IPS-NIHi7 (cell line): Measurements from ENCODE around the gene HSFX2.
"Not testable (repeated sequence)": the region's sequence is repeated elsewhere in the genome, so short reads cannot be mapped to it uniquely, and the experiment has no call there.

Experiments used
- DNase-seq: peaks from one replicate; pipeline ENCODE4 v3.0.0; 2012; ENCODE audit warnings: mixed read lengths; ENCODE audit errors: extremely low spot score

Gene HSFX2, protein sequence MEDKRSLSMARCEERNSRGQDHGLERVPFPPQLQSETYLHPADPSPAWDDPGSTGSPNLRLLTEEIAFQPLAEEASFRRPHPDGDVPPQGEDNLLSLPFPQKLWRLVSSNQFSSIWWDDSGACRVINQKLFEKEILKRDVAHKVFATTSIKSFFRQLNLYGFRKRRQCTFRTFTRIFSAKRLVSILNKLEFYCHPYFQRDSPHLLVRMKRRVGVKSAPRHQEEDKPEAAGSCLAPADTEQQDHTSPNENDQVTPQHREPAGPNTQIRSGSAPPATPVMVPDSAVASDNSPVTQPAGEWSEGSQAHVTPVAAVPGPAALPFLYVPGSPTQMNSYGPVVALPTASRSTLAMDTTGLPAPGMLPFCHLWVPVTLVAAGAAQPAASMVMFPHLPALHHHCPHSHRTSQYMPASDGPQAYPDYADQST

DNA sequence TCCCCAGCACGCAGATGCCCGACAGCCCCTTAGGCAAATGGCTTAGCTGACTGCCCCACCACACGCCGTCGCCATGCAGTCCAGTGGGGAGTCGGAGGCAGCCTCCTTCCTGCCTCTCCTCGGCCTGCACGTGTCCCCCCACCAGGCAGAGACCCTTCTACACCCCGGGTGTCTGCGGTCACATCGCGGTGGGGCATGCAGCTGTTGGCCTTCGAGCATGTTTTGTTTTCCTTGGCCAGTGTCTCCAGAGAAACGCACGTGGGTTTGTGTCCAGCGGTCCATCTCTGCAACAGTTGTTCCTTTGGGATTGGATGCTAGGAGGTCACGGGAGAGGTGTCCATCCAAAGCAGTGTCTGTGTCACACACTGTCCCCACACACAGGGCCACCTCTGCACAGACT, at the start of gene HSFX2:
TSS of gene HSFX2 (minus strand) at position 101 of the 400 bp plus-strand sequence. CDS start 614 bp downstream, outside the sequence.
- not testable (repeated sequence) for DNase-seq

DNA sequence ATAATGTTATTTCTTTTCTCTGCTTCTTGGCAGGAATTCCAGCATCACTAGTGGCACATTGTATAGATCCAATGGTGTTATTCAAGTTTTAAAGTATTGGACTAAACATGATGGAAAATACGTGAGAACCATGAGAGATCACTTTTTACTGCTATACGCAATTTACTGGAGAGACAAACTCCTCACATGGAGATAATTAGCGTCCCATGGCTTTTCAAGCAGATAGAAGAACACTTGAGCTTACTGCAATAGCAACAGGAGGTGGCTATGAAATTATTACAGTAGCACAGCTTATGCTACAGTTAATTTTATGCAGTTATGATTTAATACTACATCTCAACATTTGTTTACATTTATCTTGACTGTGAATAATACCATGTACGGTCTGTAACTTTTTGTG, 48.4 kb upstream of the HSFX2 start:
- no peak for DNase-seq

DNA sequence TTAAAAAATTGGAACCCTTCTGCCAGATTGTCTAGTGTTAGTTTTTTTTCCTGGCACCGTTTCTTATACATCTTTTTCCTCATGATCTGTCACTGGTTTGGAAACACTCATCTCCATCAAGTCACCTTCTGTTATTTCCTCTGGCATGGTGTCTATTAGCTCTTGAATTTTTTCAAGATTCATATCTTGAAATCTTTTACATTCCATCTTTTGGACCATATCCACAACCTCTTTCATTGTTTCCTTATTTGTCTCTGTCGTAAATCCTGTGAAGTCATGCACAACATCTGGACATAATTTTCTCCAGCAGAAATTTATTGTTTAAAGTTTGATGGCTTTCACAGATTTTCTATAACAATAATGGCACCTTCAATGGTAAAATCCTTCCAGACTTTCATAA, 46.7 kb upstream of the HSFX2 start:
- DNase-seq: no peak

DNA sequence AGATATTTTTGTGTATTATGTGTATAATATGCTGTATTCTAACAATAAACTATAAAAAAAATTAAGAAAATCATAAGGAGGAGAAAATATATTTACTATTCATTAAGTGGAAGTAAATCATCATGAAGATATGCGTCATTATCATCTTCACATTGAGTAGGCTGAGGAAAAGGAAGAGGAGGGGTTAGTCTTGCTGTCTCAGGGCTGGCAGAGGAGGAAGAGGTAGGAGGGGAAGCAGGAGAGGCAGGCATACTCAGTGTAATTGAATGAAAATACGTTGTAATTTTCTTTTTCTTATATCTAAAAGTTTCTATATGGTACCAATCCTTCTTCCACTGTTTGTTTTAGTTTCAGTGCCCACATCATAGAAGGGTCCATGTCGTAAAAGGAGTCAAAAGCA, 46.3 kb upstream of the HSFX2 start:
- DNase-seq: no peak

DNA sequence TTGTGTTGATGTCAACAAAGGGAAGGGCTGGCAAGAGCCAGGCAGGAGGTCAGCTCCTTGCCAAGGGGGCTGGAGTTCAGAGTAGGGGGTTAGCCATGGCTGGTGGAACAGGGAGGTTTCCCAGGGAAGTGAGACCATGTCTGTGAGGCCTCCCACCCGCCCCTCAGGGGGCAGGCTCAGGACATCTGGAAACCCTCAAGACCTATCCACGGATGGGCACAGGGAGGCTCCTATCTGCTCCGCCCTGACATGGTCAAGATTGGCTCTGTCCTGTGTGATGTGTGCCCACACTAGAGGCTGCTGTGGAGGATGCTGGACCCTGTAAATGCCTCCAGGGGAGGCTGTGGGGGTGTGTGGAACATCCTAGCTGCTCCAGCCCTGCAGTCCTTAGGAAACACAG, 44.5 kb upstream of the HSFX2 start:
- DNase-seq: no peak

DNA sequence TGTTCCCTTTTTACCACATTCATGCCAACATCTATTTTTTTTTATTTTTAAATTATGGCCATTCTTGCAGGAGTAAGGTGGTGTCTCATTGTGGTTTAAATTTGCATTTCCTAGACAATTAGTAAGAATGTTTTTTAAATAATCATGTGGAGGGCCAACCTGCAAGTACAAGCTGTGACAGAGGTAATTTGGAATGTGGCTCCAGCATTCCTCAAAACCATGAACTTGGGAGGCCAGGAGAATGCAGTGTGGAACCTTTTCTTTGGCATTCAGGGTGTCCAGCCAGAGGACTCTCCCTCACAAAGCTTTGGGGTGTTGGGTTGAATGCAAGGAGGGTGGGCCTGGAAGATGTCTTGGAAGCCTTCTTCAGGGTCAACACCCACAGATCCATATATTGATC, 43.7 kb upstream of the HSFX2 start:
- DNase-seq: no peak

DNA sequence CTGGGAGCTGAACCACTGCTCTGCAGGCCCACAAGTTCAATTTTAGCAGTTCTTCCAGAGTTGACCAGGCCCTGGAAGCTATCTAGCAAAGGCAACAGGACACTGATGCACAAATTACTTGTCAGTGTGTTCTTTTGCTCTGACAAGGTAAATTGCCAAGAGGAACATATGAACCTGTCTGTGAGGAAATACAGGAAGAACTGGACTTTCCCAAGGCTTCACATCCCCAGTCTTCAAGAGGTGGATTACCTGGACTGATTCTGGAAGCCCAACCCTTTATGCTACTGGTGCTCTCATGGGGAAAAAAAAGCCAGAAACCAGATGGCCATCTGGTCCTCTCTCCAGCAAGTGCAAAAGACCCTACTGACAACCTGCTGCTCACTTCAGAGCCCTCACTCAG, 38.4 kb upstream of the HSFX2 start:
- DNase-seq: no peak

DNA sequence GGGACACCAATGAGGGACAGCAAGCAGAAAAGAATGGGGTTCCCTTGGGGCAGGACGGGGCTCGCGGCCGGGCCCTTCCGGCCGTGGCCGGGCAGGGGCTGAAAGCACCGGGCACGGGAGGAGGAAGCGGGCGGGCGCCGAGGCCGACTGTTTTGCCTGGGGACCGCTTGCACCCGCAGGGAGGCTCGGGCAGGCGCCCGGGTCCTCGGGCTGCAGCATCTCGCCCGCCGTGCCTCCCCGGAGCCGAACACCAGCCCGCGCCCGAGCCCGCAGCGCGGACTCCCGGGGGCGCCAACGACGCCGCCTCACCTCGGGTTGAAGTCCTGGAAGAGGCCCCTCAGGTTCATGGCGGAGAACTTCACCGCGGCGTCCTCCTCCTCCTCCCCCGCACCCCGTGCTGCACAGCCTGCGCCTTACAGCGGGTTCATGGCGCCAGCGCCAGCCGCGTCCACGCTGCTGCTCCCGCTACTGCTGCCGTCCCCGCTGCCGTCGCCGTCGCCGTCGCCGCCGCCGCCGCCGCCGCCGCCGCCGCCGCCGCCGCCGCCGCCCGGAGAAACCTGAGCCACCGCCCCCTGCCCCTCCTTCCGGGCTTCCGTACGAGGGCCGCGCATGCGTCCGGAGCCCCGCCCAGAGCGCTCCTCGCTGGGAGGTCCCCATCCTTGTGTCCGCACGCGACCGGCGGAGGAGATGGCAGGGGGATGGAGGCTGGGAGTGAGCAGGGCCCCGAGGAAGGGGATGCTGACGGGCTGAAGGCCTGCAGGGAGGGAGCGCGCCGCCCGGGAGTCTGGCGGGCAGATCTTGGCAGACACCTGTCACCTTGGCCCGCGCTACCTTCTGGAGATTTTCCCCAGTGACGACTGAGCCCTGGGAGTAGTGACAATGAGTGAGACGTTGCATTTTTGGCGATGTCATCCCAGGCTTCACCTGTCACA, 36.4 kb upstream of the HSFX2 start, which contains the start of gene TMEM185A:
TSS of gene TMEM185A (minus strand) at position 559 of the 932 bp plus-strand sequence. CDS start at position 347, 212 bp downstream.
- DNase-seq: peak; percentile 71

DNA sequence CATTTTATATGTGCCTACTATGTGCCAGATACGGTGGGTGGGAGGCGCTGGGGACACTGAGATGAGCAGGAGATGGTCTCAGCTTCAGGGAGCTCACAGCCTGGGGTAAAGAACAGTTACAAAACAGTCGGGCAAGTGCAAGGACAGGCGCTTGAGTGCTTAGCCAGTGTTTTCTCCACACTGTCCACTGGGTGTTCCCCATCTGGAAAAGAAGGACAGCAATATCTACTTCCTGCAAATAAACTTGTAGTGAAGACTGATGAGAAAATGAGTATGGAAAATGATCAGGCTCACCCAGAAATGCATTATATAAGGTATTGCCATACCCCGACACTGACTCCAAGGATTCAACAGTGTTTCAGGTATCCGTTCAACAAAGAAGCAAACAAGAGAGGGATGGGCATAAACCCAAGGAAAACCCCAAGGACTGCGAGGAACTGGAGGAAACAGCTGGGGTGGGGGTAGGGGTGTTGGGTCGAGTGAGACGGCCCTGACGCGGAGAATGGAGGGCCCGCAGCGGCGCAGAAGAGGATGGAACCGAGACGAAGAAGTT, 35.6 kb upstream of the HSFX2 start:
- no peak for DNase-seq

DNA sequence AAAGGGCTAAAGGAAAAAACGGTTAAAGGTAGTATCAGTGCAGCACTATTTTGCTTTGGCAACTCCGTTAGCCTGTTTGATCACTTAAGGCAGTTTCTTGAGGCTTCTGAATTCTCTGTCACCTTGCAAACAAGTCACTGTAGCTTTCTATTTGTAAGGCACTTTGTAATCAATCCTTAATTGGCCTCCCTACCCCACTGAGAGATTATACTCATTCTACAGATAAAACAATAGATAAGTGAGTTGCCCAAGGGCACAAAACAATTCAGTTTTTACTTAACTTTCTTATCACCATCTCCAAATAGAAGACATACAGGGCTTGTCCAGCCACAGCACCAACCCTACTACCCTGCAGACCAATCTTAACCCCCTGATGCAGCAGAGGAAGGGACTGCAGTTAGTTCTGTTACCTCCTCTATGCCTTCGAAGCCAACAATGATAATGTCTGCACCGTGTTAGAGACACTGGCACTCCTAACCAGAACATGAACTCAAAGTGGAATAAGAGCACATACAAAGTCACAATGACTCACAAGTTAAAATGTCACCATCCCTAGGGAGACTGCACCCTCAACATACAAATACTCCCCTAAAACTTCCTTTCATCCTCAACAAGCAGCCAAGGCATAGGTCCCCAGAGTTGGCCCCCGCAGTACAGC, 34.7 kb upstream of the HSFX2 start:
- DNase-seq: no peak

DNA sequence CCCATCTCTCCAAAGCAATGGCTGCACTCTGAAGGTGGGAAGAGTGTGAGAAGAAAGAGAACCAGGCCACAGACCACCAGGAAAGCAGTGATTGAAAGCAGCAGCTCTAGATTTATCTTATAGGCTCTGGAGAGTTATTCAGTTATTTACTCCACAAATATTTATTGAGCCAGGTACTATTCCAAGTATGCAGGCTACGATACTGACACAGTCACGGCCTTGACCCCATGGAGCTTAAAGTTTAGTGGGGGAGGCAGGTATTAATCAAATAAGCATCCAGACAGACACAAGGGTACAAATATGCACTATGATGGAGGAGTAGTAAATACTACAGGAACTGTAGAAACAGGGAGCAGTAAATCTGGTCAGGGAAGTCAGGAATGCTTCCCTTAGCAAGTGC, 33.7 kb upstream of the HSFX2 start:
- no peak for DNase-seq

DNA sequence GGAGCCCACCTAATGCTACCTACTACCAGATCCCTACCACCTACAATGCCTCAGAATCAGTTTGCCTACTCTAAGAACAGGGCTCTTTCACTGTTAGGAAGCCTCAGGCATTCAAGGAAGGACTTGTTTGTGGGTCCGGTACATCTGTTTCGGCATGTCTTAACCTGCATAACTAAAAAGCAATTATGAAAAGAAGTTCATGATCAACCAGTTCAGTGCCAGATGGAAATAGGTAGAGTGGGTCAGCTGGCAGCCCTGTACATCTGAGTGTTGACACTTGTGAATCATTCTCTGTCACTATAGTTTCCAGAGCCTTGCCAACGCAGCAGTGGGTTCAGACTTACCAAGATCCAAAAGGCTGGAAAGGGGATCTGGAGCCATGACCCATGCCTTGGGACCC, 33.2 kb upstream of the HSFX2 start:
- no peak for DNase-seq

DNA sequence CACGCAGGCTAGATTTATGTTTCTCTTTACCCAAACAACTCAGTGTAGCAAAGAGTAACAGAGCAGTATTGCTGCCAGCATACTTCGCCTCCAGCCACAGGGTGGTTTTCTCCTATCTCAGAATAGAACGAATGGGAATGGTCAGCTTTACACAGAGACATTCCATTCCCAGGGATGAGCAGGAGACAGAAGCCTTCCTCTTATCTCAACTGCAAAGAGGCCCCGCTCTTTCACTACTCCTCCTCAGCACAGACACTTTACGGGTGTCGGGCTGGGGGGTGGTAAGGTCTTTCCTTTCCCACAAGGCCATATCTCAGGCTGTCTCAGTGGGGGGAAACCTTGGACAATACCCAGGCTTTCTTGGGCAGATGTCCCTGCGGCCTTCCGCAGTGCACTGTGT, 31.7 kb upstream of the HSFX2 start:
- not testable (repeated sequence) for DNase-seq

DNA sequence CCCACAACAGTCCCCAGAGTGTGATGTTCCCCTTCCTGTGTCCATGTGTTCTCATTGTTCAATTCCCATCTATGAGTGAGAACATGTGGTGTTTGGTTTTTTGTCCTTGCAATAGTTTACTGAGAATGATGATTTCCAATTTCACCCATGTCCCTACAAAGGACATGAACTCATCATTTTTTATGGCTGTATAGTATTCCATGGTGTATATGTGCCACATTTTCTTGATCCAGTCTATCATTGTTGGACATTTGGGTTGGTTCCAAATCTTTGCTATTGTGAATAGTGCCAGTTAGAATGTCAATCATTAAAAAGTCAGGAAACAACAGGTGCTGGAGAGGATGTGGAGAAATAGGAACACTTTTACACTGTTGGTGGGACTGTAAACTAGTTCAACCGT, 24.5 kb upstream of the HSFX2 start:
- DNase-seq: not testable (repeated sequence)

DNA sequence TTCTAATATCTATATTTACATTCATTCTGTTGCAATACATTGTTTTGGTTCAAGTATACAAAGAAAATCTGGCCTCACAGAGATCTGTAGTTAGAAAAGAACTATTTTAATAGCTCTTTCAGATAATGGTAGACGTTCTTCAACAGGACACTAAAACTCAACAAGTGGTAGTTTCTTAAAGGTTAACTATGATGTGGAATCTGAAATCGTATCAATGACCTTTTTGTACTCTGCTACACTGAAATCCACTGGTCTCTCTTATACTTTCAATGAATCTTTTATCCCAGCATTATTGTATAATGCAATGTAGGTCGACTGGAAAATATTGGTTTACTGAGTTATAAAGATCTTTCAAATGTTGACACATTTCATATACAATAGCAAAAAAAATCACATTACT, 23.8 kb upstream of the HSFX2 start:
- no peak for DNase-seq

DNA sequence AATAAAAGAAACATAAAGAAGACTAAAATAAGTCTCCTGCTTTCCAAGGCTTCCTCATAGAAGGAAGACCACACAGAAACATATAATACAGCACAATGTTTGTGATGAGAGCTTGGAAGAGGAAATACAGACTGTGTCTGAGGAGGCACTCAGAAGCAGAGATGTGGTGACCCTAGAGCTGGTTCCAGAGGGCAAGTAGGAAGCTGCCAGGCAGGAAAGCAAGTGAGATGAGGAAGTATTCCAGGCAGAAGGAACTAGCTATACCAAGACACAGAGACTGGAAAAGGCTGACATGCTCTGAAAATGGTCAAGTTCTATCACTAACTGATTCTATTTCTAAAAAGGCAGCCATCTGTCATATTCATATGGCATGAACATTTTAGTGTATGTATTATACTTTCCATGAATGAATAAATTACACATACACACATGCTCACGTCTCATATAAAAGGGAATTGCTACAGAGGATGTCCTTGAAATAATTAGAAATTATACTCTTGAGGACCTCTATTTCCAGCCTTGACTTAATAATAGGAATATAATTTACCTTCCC, 16.6 kb upstream of the HSFX2 start:
- DNase-seq: no peak

DNA sequence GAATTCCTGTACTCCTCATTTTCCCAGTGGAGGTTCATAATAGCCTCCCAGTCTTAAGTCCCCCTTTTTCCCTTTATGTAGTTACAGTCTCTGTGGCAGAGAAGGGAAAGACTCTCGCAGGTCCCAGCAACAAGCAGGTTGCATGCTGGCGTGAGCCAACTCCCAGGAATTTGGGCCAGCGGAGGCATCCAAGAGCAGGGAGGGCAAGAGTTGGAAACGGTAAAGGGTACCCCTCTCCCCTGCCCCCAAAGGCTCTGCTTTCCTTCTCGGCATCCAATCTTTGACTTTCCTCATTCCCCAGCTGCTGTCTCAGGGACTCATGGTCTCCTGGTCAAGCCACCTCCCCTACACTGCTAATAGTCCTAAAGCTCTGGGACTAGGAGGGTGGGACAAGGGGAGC, 15.4 kb upstream of the HSFX2 start:
- no peak for DNase-seq

DNA sequence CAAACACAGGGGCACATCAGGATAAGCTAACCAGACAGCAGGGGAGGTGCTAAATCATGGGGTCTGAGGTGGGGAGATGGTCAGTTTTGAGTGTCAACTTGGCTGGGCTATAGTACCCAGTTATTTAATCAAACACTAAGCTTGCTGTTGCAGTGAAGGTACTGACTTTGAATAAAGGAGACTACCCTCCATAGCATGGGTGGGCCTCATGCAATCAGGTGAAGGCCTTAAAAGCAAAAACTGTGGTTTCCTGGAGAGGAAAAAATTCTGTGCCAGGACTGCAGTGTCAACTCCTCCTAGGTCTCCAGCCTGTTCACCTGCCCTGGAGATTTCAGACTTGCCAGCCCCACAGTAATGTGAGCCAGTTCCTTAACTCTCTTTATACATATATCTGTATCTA, 12.6 kb upstream of the HSFX2 start:
- DNase-seq: no peak

DNA sequence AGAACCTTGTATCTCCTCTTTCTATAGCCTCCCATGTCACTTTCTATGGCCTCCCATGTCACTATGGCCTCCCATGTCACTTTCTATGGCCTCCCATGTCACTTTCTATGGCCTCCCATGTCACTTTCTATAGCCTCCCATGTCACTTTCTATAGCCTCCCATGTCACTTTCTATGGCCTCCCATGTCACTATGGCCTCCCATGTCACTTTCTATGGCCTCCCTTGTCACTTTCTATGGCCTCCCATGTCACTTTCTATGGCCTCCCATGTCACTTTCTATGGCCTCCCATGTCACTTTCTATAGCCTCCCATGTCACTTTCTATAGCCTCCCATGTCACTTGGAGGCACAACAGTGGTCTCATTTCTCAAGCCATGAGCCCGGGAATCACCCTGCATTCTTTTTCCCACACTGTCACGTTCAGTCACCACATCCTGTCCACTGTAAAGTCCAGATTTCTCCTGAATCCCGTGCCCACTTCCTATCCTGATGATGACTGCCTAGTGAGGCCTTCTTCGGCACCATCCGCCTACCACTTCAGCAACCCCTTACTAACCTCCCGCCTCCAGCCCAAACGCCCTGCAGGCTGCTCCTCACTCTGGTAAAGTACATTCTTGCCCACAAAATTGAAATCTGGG, 10.3 kb upstream of the HSFX2 start:
- DNase-seq: not testable (repeated sequence)

DNA sequence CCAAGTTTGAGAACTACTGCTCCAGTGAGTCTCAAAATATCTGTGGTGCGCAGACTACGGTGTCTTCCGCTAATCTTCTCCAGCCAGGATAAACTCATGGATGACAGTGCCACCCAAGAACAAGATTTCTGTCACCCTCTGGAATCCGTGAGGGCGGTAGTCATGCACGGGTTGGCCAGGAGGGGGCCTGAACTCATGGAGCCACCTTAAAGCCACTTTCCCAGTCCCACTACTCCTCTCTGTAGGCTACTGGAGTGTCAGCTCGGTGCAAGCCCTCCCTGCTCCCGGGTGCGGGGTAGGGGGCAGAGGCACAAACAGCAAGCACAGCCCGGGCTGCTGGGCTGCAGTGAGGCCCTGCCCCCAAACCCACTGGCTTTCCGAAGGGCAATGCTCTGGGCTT, 3.5 kb upstream of the HSFX2 start:
- not testable (repeated sequence) for DNase-seq

DNA sequence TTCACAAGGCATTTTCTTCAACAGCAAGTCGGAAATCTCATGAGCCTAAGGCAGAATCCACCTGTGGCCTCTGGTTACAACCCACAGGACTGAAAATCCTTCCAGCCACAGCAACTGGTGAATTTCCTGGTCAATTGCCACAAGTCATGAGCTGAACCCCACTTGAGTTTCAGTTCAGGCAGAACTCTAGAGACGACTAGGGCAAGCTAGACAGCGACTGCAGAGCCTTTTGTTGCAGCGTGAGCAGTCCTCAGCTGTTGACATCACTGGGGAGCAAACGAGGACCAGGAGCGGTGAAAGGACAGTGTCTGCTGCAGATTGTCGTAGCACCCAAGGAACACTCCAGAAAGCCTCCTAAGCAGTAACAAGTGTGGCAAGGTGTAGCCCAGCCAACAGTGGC, 829 bp upstream of the HSFX2 start:
- not testable (repeated sequence) for DNase-seq
